Measurements from ENCODE around the gene ARHGAP28. TPM values are rescaled to one million over a fixed set of nuclear protein-coding genes. Genes with fewer than 3 reads are reported as not detected.

ARHGAP28 gene
- polyA plus RNA-seq, 1 donor from 2014 or later = 9.8 TPM

- Histone ChIP-seq H4K20me1 (ENCODE audit: insufficient read depth) (no peaks in the 10 kb centered on the region), H2AFZ (ENCODE audit: low read depth, low read length) (no peak overlapping the region), H3K27ac (ENCODE audit: low read length) (no peak overlapping the region), H3K36me3 (ENCODE audit: insufficient read depth, low read length) (peaks cover 11% of the 10 kb centered on the region), H3F3A (ENCODE audit: insufficient read depth, low read length, poor library complexity, severe bottlenecking) (no peaks in the 10 kb centered on the region), H3K27me3 (ENCODE audit: insufficient read depth, low read depth, low read length) (no peaks in the 10 kb centered on the region), H3K9me3 (ENCODE audit: low read length) (no peaks in the 10 kb centered on the region), H3K9ac (ENCODE audit: low read length) (no peak overlapping the region), H3K79me2 (replicated peaks; ENCODE audit: insufficient read depth, low read length) (no peaks in the 10 kb centered on the region), H3K9me2 (ENCODE audit: insufficient read depth, low read length) (no peaks in the 10 kb centered on the region), H3K4me3 (ENCODE audit: low read length) (no peak overlapping the region), H3K4me2 (ENCODE audit: low read length) (no peak overlapping the region)
- TF ChIP-seq RAD21 (conservative IDR thresholded peaks at IDR 0.05) (no peak), REST (IDR thresholded peaks at IDR 0.05; ENCODE audit: borderline replicate concordance) (no peak), SMC3 (conservative IDR thresholded peaks at IDR 0.05; ENCODE audit: poor library complexity) (no peak), CTCF (IDR thresholded peaks at IDR 0.05; ENCODE audit: poor library complexity, severe bottlenecking) (no peak), EZH2 (IDR thresholded peaks at IDR 0.05; ENCODE audit: borderline replicate concordance, insufficient read depth, low read length, poor library complexity, severe bottlenecking) (no peak), POLR2AphosphoS5 (IDR thresholded peaks at IDR 0.05) (no peak), MXI1 (conservative IDR thresholded peaks at IDR 0.05; ENCODE audit: poor library complexity, severe bottlenecking) (no peak), EP300 (conservative IDR thresholded peaks at IDR 0.05; ENCODE audit: poor library complexity, severe bottlenecking) (no peak), TAF1 (IDR thresholded peaks at IDR 0.05; ENCODE audit: low read depth) (no peak)
Observed at GRCh38 chr18:6960124-6960523, 230.6 kb downstream of the ARHGAP28 start.

DNA sequence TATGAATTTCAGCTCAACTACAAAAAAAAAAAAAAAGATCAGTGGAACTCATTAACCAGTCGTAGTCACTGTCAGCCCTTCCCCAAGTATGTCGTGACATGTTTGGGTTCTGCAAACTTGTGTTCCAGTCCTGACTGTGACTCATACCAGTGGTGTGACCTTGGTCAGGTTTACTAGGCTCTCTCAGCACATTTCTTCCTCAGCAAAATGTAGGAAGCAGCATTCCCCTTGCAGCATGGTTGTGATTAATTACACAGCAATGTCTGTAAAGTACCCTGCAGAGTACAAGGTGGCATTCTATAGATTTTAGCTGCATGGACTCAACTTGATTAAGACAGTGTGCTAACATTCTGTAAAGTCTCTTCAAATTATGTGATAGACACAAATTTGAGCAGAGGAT lies 231.1 kb downstream of the ARHGAP28 start:
- Histone ChIP-seq H3K9ac (ENCODE audit: low read length) (no peak overlapping the region), H3K4me3 (ENCODE audit: low read length) (no peak overlapping the region), H4K20me1 (ENCODE audit: insufficient read depth) (no peaks in the 10 kb centered on the region), H3K27me3 (ENCODE audit: insufficient read depth, low read depth, low read length) (no peaks in the 10 kb centered on the region), H3K4me2 (ENCODE audit: low read length) (no peak overlapping the region), H3K79me2 (replicated peaks; ENCODE audit: insufficient read depth, low read length) (no peaks in the 10 kb centered on the region), H3K27ac (ENCODE audit: low read length) (no peak overlapping the region), H2AFZ (ENCODE audit: low read depth, low read length) (no peak overlapping the region), H3K9me2 (ENCODE audit: insufficient read depth, low read length) (no peaks in the 10 kb centered on the region), H3K9me3 (ENCODE audit: low read length) (no peaks in the 10 kb centered on the region), H3F3A (ENCODE audit: insufficient read depth, low read length, poor library complexity, severe bottlenecking) (no peaks in the 10 kb centered on the region), H3K36me3 (ENCODE audit: insufficient read depth, low read length) (peaks cover 11% of the 10 kb centered on the region)
- TF ChIP-seq EP300 (conservative IDR thresholded peaks at IDR 0.05; ENCODE audit: poor library complexity, severe bottlenecking) = no peak
- no peak for TF ChIP-seq EZH2 (IDR thresholded peaks at IDR 0.05; ENCODE audit: borderline replicate concordance, insufficient read depth, low read length, poor library complexity, severe bottlenecking)
- no peak for TF ChIP-seq REST (IDR thresholded peaks at IDR 0.05; ENCODE audit: borderline replicate concordance)
- TF ChIP-seq POLR2AphosphoS5 (IDR thresholded peaks at IDR 0.05) = no peak
- TF ChIP-seq CTCF (IDR thresholded peaks at IDR 0.05; ENCODE audit: poor library complexity, severe bottlenecking) = no peak
- TF ChIP-seq RAD21 (conservative IDR thresholded peaks at IDR 0.05) = no peak
- no peak for TF ChIP-seq TAF1 (IDR thresholded peaks at IDR 0.05; ENCODE audit: low read depth)
- TF ChIP-seq MXI1 (conservative IDR thresholded peaks at IDR 0.05; ENCODE audit: poor library complexity, severe bottlenecking) = no peak

Data from neural cell (in vitro differentiated cells).